HK-2 (cell line): Measurements from ENCODE around the gene CD247.

ENCODE experiments used
- DNase-seq: peaks from one replicate; pipeline ENCODE4 v3.0.0-alpha.2; 2018; ENCODE audit not compliant: unreplicated experiment

CD247 gene

GRCh38 chr1:167463875-167464575 lies 54.3 kb downstream of the CD247 start:
- no peak for DNase-seq

DNA sequence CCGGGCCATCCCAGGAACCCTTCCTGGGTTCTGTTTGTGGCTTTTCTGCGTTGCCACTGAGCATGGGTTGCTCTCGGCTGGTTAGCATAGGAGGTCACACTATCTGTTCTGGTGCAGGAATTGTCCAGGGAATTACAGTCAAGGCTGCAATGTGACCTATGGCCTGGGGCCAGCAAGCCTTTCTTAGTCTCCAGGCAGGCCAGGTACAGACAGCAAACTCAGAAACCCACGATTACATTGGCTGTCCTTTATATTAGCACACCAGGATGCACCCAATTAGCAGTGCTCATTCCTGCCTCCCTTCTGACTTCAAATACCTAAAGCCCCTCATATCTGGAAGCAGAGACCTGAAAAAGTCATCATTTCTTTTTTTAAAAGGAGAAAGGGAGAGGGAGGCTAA lies 55.2 kb downstream of the CD247 start:
- DNase-seq: no peak

DNA sequence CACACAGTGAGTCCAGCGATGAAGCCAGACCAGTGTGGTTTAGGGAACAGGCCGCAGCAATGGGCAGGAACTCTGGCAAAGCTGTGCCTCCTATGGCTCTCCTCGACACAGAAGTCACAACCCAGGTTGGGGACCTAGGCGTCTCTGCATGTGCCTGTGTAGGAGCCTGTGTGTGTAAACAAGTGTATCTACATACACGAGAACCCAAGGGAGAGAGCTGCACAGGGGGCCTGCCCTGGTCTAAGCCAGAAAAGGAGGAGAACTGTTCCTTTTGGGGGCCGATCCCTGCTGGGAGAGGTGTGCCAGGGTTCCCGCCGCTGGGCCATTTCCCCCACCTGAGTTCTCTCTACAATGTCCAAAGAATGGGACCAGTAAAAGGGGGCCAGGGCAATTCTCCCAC lies 56.0 kb downstream of the CD247 start:
- DNase-seq: no peak

GRCh38 chr1:167460836-167461235 lies 57.5 kb downstream of the CD247 start:
- DNase-seq: no peak

GRCh38 chr1:167457936-167458584 lies 60.3 kb downstream of the CD247 start:
- DNase-seq: no peak

- DNase-seq: no peak
Measured at GRCh38 chr1:167456926-167457325, 61.4 kb downstream of the CD247 start.

DNA sequence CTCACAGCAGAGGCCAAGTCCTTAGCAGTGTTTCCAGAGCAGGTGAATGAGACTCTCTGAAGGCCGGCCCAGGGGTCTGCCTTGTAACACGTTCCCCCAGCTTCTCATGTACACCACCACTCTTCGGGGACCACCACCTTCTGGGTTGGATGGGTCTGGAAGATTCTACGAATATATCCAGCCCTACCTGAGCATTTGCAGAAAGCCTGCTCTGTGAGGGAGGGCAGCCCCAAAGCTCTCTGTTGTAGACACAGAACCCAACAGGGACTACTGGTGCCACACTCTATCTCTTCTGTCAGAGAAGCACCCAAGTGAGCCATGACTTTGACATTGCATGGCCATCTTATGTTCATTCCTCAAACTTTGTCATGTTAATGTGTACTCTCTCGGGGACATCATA lies 61.8 kb downstream of the CD247 start:
- no peak for DNase-seq

GRCh38 chr1:167455786-167456446 lies 62.4 kb downstream of the CD247 start:
- DNase-seq: no peak

- DNase-seq: peak; percentile 55
Measured at GRCh38 chr1:167454894-167455785, 63.2 kb downstream of the CD247 start.

DNA sequence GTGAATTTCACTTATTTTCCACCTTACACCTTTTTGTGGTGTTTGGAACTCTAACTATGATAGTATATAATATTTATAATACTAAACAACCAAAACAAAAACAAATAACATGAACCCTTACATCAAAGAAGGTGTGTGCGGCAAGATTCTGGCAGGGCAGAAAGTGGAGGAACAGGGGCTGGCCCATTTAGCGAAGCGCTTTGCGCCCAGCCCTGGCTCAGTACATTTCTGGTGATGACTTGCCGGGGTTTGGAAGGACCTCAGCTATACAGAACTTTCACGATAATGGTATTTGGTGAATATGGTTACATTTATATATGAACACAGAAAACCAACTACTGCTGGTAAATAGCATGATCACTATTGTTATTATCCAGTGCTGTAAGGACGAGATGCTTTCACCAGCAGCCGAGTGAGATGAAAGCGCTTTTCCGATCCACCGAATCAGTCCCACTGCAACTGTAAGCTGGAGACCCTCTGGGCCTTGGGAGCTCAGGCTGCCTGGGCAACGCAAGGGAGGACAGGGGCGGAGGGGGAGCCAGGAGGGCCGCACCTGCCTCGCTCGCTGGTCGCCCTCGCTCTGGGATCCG lies 63.9 kb downstream of the CD247 start:
- DNase-seq: no peak

- DNase-seq: no peak
Measured at GRCh38 chr1:167453123-167453522, 65.2 kb downstream of the CD247 start.

DNA sequence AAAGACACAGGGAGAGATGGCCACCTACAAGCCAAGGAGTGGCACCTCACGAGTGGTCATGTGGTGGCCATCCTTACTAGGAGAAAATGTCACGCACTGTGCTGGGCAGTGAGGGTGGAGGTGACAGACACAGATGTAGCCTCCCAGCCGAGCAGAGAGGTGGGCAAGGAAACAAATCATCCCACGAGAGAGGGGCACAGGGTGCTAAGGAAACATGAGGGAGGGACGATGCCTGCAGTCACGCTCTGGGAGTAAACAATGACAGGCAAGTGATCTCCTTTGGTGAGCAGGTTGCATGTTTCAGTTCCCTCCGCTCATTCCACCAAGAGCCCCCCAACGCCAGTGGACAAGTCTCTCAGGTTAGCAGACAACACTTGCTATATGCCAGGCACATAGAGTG lies 65.8 kb downstream of the CD247 start:
- DNase-seq: no peak

DNA sequence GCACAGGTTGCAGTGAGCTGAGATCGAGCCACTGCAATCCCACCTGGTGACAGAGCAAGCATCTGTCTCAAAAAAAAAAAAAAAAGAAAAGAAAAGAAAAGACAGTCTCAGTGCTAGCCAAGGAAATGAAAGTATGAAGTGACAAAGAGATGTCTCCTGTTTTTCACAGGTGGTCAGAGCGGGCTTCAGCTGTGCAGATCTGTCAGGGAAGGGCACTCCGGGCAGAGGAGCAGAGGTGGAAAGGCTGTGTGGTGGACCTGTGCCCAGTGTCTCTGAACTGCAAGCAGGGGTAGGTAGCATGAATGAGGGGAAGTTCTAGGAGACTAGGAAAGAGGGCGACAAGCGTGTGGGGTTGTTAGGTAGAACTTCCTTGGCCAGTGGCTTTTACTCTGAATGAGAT lies 67.5 kb downstream of the CD247 start:
- no peak for DNase-seq

DNA sequence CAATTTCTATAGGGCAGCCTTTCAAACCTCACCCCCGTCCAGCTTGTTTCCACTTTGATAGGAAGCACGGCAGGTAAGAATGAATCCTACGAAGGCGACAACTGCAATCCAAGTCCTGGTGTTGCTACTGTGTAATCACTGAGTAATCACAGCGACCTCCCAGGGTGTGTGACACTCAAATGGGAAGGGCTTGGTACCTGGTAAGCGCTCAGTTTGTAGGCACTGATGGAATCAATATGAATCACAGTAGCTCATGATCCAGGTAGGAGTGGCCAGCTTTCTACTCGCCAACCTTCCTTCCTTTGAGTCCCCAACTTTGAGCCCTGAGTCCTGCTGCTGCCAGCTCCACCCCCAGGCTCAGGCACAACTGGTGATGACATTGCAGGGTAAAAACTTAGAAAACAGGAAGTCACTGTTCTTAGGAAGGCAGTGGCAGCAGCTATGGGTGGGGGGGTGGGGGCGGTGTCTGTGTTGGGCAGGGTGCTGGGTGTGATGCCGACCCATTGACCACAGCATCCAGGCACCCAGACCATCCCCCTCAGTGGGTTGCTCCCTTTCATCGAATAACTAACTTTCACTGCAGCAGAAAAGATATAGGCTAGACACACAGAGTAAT lies 70.7 kb downstream of the CD247 start:
- DNase-seq: peak; percentile 58

- no peak for DNase-seq
Measured at GRCh38 chr1:167446966-167447365, 71.4 kb downstream of the CD247 start.

DNA sequence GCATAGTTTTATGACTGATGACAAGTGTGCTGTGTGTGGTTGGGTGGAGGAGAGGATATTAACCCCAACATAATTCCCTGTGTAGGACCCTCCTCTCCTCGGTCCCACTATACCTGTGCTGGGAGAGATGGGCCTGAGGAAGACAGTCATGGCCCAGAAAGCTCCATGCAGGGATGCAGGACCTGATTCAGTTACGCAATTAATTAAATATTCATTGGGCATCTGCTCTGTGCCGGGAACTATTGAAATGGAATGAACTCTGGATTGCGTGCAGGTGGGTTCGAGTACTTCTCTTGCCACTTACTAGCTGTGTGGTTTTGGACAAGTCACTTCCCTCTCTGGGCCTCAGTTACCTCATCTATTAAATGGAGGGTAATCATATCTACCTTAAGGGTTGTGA lies 74.6 kb downstream of the CD247 start:
- DNase-seq: no peak

GRCh38 chr1:167442854-167443565 lies 75.3 kb downstream of the CD247 start:
- DNase-seq: no peak

DNA sequence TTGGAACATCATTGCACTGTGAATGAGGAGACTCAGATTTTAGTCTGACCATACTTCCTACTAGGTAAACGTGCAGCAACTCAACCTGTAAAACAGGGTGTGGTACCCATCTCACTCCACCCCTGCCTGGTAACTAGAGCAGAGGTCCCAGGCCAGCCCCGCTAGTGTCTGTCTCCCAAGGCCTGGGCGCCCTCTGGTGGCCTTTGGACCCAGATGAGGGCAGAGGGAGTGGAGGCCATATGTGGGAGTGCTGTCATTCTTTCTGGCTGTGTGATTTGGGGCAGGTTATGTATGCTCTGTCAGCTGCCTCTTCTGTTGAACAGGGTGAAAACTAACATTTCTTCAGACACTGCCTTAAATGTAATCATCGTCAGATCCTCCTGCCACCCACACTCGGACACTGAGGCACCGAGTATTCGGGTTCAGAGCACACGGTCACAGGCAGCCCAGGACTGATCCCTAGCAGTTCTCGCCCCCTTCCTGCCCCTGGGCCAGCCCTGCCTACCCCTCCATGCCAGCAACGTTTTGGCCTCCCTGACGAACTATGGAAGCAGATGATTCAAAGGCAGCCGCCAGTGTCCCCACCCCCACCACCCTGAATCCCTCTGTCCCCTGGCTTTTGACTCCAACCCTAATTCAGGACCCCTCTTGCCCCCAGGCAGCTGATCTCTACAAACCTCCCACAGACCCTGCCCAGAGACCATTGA lies 76.0 kb downstream of the CD247 start:
- DNase-seq: peak; percentile 75

GRCh38 chr1:167441222-167441621 lies 77.1 kb downstream of the CD247 start:
- no peak for DNase-seq

- no peak for DNase-seq
Measured at GRCh38 chr1:167440776-167441175, 77.6 kb downstream of the CD247 start.
